Esophagus (tissue), 2 donors: ENCODE results near the gene ATRN. TPM values are rescaled to one million over a fixed set of nuclear protein-coding genes. Genes with fewer than 3 reads are reported as not detected.
"Not testable (repeated sequence)": the region's sequence is repeated elsewhere in the genome, so short reads cannot be mapped to it uniquely, and the experiment has no call there.

ENCODE experiments used
- H3K27ac ChIP-seq, 2 donors: one replicate each; pipeline ENCODE4 v1.5.1; 2013; ENCODE audit warnings: low read depth in 2 of 2, mild to moderate bottlenecking in 2 of 2, inconsistent platforms in 1 of 2, low read length in 1 of 2, moderate library complexity in 1 of 2
- H3K27me3 ChIP-seq, 2 donors: one replicate each; pipeline ENCODE4 v1.6.1; 2013; ENCODE audit warnings: low read length in 2 of 2, control low read depth in 1 of 2, mild to moderate bottlenecking in 1 of 2; ENCODE audit not compliant: insufficient read depth in 2 of 2, control insufficient read depth in 1 of 2
- H3K36me3 ChIP-seq, 2 donors: one replicate each; pipeline ENCODE4 v1.6.1; 2013; ENCODE audit warnings: low read length in 1 of 2; ENCODE audit not compliant: control insufficient read depth in 2 of 2, insufficient read depth in 2 of 2
- H3K4me1 ChIP-seq, 2 donors: one replicate each; pipeline ENCODE4 v1.6.1; 2013; ENCODE audit warnings: low read length in 1 of 2; ENCODE audit not compliant: control insufficient read depth in 2 of 2, insufficient read depth in 2 of 2
- H3K4me3 ChIP-seq, 2 donors: one replicate each; pipeline ENCODE4 v1.5.1; 2013; ENCODE audit warnings: low read length in 2 of 2, mild to moderate bottlenecking in 2 of 2, low read depth in 1 of 2, moderate library complexity in 1 of 2
- H3K9me3 ChIP-seq, 2 donors: one replicate each; pipeline ENCODE4 v1.6.1; 2013; ENCODE audit warnings: mild to moderate bottlenecking in 2 of 2, low read depth in 1 of 2, low read length in 1 of 2, moderate library complexity in 1 of 2; ENCODE audit not compliant: control insufficient read depth in 2 of 2, insufficient read depth in 1 of 2
- WGBS, 2 donors: extraction: QIAGEN DNeasy Blood & Tissue Kit; methylation state at CpG; one replicate each; pipeline ENCODE4 v1.1.7; 2013; 5-methylcytosine and 5-hydroxymethylcytosine counted together
- polyA plus RNA-seq, 2 donors: library from polyadenylated mRNA; stranded (reverse); fragments of 200-250 nt; gene quantifications; one replicate each; pipeline ENCODE4 v1.2.3, GENCODE V29; 2013
- donor health status: healthy with polysubstance abuse.
- donor health status: Bipolar disorder and iron deficiency.

ATRN gene
- polyA plus RNA-seq: 1 to 10 TPM; 2.4 to 5.1 TPM

DNA sequence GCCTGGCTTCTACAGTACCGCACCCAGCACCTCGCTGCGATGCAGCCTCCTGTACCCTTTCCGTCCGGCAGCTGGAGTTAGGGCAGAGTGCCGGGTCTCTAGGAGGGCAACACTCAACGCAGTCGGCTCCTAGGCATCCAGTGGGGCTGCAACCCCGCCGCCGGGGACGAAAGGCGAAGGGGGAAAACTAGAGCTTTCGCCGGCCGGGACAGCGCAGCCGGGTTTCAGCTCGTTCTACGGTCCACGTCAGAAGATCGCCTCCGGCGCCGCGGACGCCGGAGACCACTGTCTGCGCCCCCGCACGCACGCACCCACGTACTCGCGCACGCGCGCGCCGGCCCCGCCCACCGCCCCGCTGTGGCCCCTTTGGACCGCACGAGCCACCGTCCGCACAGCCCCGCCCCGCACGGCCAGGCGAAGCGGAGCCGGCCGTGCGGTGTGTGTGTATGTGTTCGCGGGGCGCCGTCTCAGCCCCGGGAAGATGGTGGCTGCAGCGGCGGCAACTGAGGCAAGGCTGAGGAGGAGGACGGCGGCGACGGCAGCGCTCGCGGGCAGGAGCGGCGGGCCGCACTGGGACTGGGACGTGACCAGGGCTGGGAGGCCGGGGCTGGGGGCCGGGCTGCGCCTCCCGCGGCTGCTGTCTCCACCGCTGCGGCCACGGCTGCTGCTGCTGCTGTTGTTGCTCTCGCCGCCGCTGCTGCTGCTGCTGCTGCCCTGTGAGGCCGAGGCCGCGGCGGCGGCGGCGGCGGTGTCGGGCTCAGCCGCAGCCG, at the start of gene ATRN:
TSS of gene ATRN (plus strand) at position 392 of the 770 bp plus-strand sequence. CDS start at position 482, 90 bp downstream.
- peaks cover 2 to 4% of the 10 kb centered on the region in 2 donors for H3K4me1 ChIP-seq
- H3K4me3 ChIP-seq: peak within 1 kb of the TSS; percentile 78 to 99
- 0% methylated on average over 57 to 95 of the region's 95 CpGs for WGBS, 2 donors
- H3K36me3 ChIP-seq: no peaks in the 10 kb centered on the region
- peak within 1 kb of the TSS; percentile 79 to 81 for H3K27ac ChIP-seq
- H3K27me3 ChIP-seq: no peaks in the 10 kb centered on the region
- H3K9me3 ChIP-seq: no peaks in the 10 kb centered on the region

DNA sequence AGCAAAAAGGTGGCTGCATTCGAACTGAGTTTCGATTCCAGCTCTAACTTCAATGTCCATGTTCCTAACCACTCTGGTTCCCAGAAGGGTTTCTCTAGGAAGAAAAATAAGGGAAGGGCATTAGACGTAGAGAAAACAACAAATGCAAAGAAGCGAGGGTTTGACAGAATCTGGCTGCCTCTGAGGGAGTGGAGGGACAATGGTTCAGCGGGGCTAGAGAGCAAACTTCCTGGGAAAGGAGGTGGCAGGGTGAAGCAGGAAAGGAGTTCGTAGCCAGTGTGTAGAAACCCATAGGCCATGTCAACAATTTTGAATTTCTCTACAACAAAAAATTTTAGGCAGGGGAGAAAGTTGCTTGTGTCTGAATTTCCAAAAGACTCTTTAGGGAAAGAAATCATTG, 48.8 kb upstream of the ATRN start:
- Histone ChIP-seq H3K36me3 (no peaks in the 10 kb centered on the region), H3K9me3 (no peaks in the 10 kb centered on the region), H3K27ac (no peak overlapping the region), H3K27me3 (no peaks in the 10 kb centered on the region), H3K4me3 (no peak overlapping the region), H3K4me1 (no peaks in the 10 kb centered on the region)
- 83 to 87% methylated on average over 6 of the region's 6 CpGs for whole genome bisulfite sequencing, 2 donors

DNA sequence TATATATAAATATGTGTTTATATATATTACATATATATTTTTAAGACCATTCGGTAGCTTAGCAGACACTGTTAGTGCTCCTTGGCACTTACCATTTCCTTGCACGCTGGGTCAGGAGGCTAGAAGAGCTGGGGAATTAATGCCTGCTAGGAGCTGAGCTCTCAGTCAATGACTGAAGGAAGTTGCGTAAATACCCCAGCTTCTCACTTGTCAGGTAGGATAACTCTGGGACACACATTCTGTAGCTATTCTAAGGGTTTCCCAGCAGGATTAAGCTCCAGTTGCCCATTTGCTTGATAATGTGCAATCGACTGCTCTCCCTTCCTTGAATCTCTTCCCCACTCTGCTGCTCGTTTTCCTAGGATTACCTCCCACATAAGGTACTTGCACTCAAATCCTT, 47.7 kb upstream of the ATRN start:
- Histone ChIP-seq H3K27me3 (no peaks in the 10 kb centered on the region), H3K27ac (no peak overlapping the region), H3K4me3 (no peak overlapping the region), H3K9me3 (no peaks in the 10 kb centered on the region), H3K4me1 (no peaks in the 10 kb centered on the region), H3K36me3 (no peaks in the 10 kb centered on the region)
- 62 to 64% methylated on average over 5 of the region's 5 CpGs for WGBS, 2 donors

DNA sequence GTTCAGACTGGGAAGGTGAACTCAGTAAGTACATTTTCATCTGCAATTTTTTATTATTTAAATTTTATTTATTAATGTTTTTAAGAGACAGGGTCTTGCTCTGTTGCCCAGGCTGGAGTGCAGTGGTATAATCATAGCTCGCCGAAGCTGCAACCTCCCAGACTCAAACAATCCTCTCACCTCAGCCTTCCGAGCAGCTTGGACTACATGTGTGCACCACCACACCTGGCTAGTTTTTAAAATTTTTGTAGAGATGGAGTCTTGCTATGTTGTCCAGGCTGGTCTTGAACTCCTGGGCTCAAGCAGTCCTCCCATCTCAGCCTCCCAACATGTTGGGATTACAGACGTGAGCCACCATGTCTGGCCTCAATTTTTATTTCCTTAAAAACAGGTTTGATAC, 44.1 kb upstream of the ATRN start:
- not testable (repeated sequence) for H3K9me3 ChIP-seq, H3K27ac ChIP-seq, H3K4me1 ChIP-seq, H3K4me3 ChIP-seq, H3K27me3 ChIP-seq, H3K36me3 ChIP-seq
- 74 to 88% methylated on average over 4 of the region's 4 CpGs for WGBS, 2 donors

DNA sequence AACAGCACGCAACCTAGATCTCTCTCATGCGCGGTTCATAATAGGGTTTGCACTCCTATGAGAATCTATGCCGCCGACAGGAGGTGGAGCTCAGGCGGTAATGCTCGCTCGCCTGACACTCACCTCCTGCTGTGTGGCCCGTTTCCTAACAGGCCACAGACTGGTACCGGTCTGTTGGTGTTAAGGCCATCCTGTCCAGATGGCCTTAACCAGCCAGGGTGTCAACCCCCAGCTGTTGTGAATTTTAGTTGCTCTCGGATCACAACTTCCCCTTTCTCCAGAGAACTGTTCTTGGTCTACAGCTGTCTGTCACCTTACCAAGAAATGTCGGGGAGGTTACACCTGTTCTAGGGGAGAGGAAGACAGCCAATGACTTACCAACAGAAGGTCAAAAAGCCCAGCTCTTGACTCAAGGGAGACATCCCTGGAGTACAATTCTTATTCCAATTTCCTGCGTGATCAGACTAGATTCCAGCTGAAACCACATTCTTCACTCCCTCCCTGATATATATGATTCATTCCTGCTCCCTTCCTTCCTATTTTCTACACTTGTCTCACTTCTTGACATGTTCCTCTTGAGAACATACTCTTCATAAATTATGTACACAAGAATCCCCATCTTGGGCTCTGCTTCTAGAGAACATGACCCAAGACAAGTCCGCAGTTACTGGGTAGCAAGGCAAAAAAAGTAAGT, 40.3 kb upstream of the ATRN start:
- 80 to 83% methylated on average over 14 of the region's 14 CpGs for WGBS, 2 donors
- no peak overlapping the region for H3K4me3 ChIP-seq
- no peaks in the 10 kb centered on the region for H3K36me3 ChIP-seq
- no peak overlapping the region for H3K27ac ChIP-seq
- H3K27me3 ChIP-seq: no peaks in the 10 kb centered on the region
- no peaks in the 10 kb centered on the region for H3K9me3 ChIP-seq
- H3K4me1 ChIP-seq: no peaks in the 10 kb centered on the region

DNA sequence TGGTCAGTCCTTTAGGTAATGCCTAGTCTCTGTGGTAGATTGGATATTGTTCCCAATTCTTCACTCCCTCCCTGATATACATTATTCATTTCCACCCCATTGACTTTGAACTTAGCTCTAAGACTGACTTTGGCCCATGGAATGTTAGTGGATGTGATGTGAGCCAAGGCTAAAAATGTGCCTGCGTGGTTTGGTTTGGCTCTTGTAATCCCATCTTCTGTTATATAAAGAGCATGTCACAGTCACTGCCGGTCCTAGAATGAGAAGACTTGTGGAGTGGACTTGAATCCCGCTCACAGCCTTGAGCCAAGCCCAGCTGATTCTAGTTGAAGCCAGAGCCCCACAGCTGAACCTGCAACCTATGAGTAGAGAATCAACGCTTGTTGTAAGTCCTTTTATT, 39.7 kb upstream of the ATRN start:
- no peak overlapping the region for H3K4me3 ChIP-seq

DNA sequence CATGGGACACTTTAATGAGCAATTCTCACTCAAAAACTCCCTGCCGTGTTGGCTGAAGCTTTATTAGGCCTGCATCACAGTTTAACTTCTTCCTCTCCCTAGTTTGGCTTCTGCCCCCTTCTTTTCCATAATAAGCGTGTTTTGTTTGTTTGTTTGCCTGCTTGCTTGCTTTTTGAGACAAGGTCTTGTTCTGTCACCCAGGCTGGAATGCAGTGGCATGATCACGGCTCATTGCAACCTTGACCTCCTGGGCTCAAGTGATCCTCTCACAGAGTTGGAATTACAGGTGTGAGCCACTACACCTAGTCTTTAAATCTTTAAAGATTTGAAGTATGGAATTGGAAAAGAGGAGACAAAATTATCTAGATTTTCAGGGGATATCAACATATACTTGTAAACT, 38.0 kb upstream of the ATRN start:
- Histone ChIP-seq H3K36me3 (no peaks in the 10 kb centered on the region), H3K4me1 (no peaks in the 10 kb centered on the region), H3K27me3 (no peaks in the 10 kb centered on the region), H3K4me3 (no peak overlapping the region), H3K9me3 (no peaks in the 10 kb centered on the region), H3K27ac (no peak overlapping the region)
- 83 to 90% methylated on average over 3 of the region's 3 CpGs for WGBS, 2 donors

More for the DNA sequence above, 39.7 kb upstream of the ATRN start:
- no peak overlapping the region for H3K27ac ChIP-seq
- H3K36me3 ChIP-seq: no peaks in the 10 kb centered on the region
- H3K4me1 ChIP-seq: no peaks in the 10 kb centered on the region
- no peaks in the 10 kb centered on the region for H3K27me3 ChIP-seq
- 93 to 96% methylated on average over 4 of the region's 4 CpGs for WGBS, 2 donors
- H3K9me3 ChIP-seq: no peaks in the 10 kb centered on the region

DNA sequence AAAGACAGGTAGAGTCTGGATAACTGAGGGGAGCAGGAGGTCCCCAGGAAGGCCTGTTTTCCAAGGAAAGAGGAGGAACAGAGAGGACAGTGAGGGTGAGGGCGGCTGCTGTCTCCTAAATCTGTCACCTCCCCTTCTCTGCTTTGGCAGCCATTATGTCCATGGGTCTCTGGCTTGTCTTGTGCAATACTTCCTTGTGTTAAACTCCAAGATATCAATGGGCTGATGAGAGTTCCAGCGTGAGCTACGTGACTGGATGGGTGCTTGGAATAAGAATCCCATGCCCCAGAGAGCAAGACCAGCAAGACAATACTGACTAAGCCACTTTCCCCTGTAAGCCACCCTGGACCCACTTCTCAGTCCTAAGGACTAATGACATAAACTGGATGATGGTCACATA, 37.1 kb upstream of the ATRN start:
- Histone ChIP-seq H3K4me1 (no peaks in the 10 kb centered on the region), H3K4me3 (no peak overlapping the region), H3K36me3 (no peaks in the 10 kb centered on the region), H3K27ac (no peak overlapping the region), H3K27me3 (no peaks in the 10 kb centered on the region), H3K9me3 (no peaks in the 10 kb centered on the region)
- 85 to 91% methylated on average over 3 of the region's 3 CpGs for WGBS, 2 donors

DNA sequence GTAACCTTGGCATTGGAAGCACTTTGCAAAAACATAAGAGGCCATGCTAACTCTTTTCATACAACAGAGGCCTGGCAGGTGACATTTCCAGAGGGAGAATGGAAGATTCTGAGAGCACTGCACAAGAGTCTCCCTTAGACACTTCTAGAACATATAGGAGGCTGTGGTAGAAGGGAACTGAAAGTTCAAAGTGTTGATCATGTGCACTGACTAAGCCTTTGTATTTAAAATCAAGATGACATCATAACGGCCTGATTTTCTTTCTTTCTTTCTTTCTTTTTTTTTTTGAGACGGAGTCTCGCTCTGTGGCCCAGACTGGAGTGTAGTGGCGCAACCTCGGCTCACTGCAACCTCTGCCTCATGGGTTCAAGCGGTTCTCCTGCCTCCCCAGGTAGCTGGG, 36.6 kb upstream of the ATRN start:
- Histone ChIP-seq H3K9me3 (no peaks in the 10 kb centered on the region), H3K4me1 (no peaks in the 10 kb centered on the region), H3K27ac (no peak overlapping the region), H3K4me3 (no peak overlapping the region), H3K36me3 (no peaks in the 10 kb centered on the region), H3K27me3 (no peaks in the 10 kb centered on the region)
- WGBS, 2 donors: 86 to 93% methylated on average over 6 of the region's 6 CpGs
